HCEC 1CT (cell line): ENCODE data around the gene PADI6.
A peak's percentile ranks its signal among the peaks of the same experiment; 100 is the strongest.
"Not testable (repeated sequence)": the region's sequence is repeated elsewhere in the genome, so short reads cannot be mapped to it uniquely, and the experiment has no call there.

ENCODE experiments used
- DNase-seq: peaks from one replicate; pipeline ENCODE4 v3.0.0-alpha.2; 2017

PADI6 gene

GRCh38 chr1:17405898-17406759 lies 34.1 kb downstream of the PADI6 start:
- peak; percentile 43 for DNase-seq

- DNase-seq = not testable (repeated sequence)
Measured at GRCh38 chr1:17406760-17407475, 34.9 kb downstream of the PADI6 start.

DNA sequence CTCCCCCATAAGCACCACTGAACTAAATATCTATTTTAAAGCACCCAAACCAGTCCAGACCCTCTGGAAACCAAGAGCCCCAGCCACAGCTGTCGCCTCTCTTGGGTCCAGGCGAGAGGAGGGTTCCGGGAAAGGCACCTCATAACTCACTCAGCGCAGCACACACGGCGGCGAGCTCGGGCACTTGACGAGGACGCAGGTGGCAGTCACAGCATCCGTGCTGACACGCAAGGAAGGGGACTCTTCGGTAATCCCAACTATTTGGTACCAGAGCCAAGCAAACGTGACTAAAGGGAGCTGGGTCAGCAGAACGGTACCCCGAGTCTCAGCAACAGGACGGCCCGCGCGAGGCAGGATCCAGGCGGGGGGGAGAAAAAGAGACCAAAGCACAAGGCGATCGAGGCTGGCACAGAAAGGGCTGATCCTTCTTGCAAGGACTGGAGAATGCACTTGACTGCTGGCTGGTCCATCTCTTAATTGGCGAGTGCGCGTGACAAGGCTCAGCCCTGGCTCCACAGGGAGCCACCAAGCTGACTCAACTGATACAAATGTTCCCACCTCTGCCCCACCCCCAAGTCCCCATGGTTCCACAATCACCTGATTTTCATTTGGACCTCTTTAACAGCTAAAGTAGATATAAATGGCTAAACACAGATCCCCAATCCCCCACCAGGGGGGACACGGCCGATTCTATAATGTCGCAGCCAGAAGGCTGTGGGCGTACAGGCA lies 36.0 kb downstream of the PADI6 start:
- not testable (repeated sequence) for DNase-seq

GRCh38 chr1:17409391-17409811 lies 37.4 kb downstream of the PADI6 start:
- DNase-seq = no peak

GRCh38 chr1:17412093-17412870 lies 40.3 kb downstream of the PADI6 start:
- DNase-seq = no peak

GRCh38 chr1:17414022-17414421 lies 42.0 kb downstream of the PADI6 start:
- DNase-seq = no peak

DNA sequence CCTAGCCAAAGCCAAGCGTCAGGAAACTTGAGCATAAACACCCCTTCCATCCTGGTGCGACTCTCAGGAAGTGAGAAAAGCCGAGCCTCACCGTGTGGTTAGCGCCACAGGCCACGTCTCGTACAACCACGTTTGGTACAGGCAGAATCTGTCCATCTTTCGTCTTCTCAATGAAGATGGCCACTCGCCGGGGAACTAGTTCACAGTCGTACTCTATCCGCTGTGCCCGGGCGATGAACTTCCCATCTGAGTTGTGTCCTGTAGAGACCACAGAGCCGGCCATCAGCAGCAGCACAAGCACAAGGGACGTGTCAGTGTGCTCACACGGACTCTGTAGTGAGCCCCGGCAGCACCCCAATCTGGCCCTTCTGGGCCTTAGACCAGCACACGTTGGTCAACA lies 44.4 kb downstream of the PADI6 start:
- DNase-seq = no peak

DNA sequence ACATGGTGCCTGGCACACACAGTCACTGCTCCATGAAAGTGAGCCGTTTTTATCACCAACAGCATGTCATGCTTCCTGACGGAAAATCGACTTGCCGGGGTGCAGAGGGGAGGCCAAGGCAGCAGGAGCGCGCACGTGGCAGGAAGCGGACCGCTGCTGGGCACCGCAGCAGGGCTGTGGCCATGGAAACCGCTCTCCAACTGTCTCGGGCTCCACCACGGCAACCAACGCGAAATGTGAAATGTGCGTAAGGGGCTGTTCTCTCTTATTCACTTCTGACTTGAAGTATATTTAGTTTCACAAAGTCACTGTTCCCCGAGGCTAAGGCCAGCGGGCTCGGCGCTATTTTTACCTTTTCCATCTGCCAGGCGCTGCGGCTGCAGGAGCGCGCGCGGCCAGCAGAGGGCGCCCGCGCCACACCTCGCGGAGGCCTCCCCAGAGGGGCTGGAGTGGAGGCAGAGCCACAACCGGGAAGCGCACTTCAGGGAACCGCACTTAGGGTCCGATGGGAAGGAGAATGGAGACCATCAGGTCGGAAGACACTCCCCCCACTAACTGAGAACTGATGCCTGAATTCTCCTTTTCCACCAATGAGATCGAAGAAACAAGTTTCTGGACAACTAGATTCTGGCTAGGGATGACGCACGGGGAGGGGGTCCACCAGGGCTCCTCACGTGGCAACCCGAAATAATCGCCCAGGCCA lies 47.8 kb downstream of the PADI6 start:
- peak; percentile 3 for DNase-seq

GRCh38 chr1:17420391-17420918 lies 48.5 kb downstream of the PADI6 start:
- no peak for DNase-seq

GRCh38 chr1:17422461-17422860 lies 50.5 kb downstream of the PADI6 start:
- no peak for DNase-seq

DNA sequence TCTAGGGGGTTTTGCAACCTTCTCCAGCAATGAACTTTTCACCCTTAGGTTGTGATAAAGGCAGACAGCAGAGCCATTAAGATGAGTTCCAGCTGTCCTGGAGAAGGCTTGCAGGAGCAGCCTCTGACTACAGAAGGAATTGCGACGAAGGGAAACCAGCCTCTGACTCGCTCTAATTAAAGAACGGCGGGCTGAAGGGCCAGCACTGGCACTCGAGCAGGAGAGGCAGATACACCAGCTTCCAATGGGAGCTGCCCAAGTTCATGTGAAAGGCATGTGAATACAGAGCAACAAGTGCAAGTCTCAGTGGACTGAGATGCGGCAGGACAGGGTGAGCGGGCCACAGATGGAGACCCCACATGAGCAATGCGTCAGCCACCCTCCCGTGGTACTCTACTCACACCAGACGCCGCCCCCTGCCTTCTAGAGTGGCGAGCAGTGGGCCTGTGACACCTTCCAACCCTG lies 51.8 kb downstream of the PADI6 start:
- DNase-seq = no peak

DNA sequence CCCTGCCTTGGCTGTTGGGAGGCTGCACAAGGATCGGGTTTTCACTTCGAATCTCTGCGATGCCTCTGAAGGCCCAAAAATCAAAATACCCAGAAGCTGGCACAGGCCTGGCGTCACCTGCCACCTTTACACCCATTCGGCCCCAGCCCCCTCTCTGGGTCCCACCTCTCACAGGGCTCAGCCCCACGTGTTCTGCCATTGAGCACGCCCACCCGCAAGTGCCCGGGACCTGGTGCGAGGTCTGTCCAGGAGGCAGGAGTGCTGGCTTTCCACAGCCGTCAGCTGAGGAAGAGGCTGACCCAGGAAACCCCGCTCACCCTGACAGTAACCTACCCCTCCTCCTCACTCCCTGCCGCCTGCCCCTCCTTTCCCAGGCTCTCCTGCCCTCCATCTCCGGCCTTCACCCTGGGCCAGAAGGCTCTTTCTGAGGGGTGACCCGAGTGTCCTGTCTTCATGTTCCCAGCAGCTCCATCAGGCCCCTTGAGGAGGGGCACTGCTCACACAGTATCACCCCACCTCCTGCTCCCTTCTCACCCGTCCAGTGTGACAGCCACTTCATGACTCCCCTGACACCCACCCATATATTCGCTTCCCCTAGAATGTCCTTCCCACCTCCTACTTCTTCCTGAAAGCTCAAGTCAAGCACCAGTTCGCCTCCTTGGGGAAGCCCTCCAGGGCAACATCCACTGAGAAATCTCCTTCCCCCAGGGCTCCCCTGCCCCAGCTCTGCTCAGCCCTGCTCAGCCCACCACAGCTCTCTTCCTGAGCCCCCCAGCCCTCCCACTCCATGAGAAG lies 54.0 kb downstream of the PADI6 start:
- DNase-seq = no peak

DNA sequence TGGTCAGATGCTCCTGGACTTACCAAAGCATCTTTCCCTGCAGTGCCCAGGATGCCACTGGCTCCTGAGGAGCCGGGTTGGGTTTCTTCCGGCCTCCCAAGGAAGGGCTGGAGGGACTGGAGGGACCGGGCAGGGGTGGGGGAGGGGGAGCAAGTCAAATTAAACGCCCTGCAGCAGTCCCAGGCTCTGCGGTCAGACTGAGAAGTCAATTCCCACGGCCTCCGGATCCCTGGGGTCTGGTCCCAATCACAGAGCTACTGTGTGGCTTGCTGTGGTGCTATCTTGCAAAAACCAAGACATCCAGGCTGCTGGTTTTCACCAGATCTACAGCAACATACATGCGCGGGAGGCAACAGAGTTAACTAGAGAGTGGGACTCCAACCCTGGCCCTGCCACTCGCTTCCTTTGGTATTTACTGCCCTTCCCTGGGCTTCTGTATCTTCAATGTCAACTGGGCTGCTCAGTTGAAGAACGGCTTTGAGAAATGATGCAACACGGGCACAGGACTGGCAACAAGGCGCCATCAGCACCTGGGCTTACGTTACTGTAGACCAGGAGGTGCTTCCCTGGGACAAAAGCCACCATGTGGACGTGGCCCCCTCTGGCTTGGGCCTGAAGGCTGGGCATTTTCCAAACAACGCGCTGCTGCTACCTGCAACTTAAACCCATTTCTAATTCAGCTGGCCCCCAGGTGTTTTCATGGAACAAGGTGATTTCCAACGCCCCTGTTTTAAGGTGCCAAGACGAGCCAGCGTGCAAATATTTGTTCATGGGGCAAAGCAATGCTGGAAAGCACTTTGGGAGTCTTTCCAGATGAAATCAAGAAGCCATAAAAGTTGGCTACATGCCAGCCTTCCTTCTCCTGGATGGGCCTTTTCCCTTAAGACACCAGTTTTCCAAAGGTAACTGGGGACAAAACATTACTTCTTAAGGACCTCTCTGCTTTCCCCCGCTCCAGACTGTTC lies 56.0 kb downstream of the PADI6 start:
- DNase-seq = no peak

DNA sequence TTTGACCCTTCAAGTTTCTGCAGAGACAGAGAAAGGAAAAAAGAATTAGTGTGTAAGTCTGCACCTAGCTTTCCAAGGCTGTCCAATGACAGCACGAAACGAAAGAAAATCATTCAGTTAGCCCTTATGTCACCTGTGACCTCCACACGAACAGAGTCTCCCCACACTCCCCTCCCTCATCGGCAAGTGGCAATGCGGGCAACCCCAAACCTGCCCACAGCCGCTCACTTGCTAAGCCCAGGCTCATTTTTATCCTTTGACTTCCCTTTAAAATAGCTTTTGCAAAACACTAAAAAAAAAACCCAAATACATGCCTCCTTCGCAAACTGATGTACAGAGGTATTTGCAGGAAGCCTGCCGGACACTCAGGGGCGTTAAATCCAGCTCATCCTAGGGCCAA lies 57.2 kb downstream of the PADI6 start:
- no peak for DNase-seq

GRCh38 chr1:17432412-17432811 lies 60.4 kb downstream of the PADI6 start:
- no peak for DNase-seq

GRCh38 chr1:17433261-17433660 lies 61.3 kb downstream of the PADI6 start:
- DNase-seq = no peak

GRCh38 chr1:17434016-17434415 lies 62.0 kb downstream of the PADI6 start:
- no peak for DNase-seq

DNA sequence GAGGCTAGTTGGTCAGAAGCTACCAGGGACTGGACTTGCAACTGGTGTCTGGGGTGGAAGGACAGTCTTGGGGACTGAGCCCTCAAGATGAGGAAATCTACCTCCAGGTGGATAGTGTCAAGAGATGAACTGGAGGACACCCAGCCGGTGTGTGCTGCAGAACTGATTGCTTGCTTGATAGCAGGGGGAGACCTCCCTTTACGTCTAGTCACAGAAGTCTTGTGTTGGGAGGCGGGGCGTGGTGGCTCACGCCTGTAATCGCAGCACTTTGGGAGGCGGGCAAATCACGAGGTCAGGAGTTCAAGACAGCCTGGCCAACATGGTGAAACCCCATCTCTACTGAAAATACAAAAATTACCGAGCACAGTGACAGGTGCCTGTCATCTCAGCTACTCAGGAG lies 62.6 kb downstream of the PADI6 start:
- DNase-seq = no peak

DNA sequence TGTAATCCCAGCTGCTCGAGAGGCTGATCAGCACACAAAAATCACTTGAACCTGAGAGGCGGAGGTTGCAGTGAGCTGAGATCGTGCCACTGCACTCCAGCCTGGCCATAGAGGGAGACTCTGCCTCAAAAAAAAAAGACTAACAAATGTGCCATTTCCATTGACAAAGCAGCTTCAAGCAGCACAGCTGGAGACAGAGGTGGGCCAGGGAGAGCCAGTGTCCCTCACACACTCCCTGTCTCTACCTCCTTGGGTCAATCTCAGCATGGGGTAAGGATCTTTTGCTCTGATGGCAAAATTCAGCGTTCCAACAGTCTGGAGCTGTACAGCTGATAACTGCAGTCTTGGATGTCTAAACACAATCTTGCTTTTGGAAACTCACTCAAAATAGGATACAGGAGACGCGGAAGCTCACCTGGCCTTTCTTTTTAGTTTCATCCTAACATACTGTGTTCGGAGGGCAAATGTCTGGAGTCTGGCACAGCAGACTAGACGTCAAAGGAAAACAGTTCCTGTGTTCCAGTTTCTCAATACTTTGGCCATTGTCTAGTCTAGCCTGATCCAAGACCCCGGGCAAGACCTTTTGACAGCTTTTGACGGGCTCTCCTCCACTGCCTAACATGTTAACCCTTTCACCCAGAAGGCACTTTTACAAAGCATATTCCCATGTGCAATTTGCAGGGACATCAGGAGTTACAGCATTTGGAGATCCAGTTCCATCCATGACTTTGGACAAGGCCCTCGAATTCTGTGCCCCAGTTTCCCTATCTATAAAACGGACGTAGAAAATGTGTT lies 64.6 kb downstream of the PADI6 start:
- DNase-seq = no peak
